ENCODE data around the gene CCDC73. TPM values are rescaled to one million over a fixed set of nuclear protein-coding genes. Genes with fewer than 3 reads are reported as not detected.
A peak's percentile ranks its signal among the peaks of the same experiment; 100 is the strongest.

The CCDC73 gene
- total RNA-seq, 4 donors from 2014 or later: 0.21 to 3.3 (median 0.59) TPM

DNA sequence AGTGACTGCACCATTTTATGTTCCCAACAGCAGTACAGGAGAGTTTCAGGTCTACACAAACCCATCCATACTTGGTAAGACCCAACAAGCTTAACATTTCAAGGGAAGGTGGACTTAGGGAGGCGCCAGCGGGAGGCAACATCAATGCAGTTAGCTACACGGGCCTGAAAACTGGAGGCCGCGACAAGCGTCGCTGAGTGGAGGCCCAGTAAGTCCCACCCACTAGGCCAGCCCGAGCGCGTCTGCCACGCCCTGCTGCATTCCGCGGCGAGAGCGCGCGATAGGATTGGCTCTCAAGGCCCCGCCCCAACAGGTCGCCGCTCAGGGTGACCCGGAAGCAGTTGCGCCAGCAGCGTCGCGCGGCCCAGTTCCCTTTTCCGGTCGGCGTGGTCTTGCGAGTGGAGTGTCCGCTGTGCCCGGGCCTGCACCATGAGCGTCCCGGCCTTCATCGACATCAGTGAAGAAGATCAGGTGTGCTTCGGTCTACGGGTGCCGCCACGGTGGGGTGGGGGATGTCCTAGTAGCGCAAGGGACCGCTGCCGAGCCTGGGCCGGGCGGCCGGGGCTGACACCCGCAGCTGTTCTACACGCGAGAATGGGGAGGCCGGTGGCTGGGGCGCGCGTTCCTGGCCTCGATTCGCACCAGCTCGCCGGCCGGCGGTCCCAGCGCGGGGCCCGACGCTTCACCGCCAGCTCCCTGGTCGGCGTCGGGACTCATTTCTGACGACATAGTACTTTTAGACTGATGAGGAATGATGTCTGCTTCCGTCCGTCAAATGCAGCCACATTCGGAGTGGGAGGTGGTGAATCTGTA lies 210.8 kb downstream of the CCDC73 start, which contains the start of gene EIF3M:
TSS of gene EIF3M (plus strand) at position 373 of the 813 bp plus-strand sequence. CDS start at position 430, 57 bp downstream.
- peak; percentile 92 to 93 for DNase-seq (ENCODE audit: low spot score in 2 of 2)
- H3K27me3 ChIP-seq: no peaks in the 10 kb centered on the region
- peaks cover 0 to 30% (median 23%) of the 10 kb centered on the region in 4 donors for H3K4me1 ChIP-seq
- H3K36me3 ChIP-seq: peaks cover 0 to 4% (median under 1%) of the 10 kb centered on the region in 3 donors
- no peaks in the 10 kb centered on the region for H3K9me3 ChIP-seq
- 1% methylated on average over 28 to 68 of the region's 70 CpGs for WGBS, 2 donors
- peak within 1 kb of the TSS; percentile 27 to 88 (median 86) for H3K27ac ChIP-seq
- H3K4me3 ChIP-seq: peak within 1 kb of the TSS; percentile 60 to 93 (median 80)
- TF ChIP-seq POLR2A (IDR thresholded peaks at IDR 0.05) (peak in 1 of 2 donors; percentile 58), EP300 (IDR thresholded peaks at IDR 0.05) (peak; percentile 76 to 86)
- TF ChIP-seq, protein P1, sequence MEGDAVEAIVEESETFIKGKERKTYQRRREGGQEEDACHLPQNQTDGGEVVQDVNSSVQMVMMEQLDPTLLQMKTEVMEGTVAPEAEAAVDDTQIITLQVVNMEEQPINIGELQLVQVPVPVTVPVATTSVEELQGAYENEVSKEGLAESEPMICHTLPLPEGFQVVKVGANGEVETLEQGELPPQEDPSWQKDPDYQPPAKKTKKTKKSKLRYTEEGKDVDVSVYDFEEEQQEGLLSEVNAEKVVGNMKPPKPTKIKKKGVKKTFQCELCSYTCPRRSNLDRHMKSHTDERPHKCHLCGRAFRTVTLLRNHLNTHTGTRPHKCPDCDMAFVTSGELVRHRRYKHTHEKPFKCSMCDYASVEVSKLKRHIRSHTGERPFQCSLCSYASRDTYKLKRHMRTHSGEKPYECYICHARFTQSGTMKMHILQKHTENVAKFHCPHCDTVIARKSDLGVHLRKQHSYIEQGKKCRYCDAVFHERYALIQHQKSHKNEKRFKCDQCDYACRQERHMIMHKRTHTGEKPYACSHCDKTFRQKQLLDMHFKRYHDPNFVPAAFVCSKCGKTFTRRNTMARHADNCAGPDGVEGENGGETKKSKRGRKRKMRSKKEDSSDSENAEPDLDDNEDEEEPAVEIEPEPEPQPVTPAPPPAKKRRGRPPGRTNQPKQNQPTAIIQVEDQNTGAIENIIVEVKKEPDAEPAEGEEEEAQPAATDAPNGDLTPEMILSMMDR (IDR thresholded peaks at IDR 0.05): peak in 1 of 5 experiments; percentile 23

- Histone ChIP-seq H3K4me3 (no peak overlapping the region), H3K4me1 (peaks cover 0 to 21% (median 20%) of the 10 kb centered on the region in 4 donors), H3K27me3 (peaks cover 0 to 5% of the 10 kb centered on the region in 2 donors), H3K36me3 (no peaks in the 10 kb centered on the region), H3K27ac (no peak overlapping the region), H3K9me3 (no peaks in the 10 kb centered on the region)
- TF ChIP-seq, protein P1 (IDR thresholded peaks at IDR 0.05): no peak
- TF ChIP-seq EP300 (IDR thresholded peaks at IDR 0.05): no peak
- no peak for TF ChIP-seq POLR2A (IDR thresholded peaks at IDR 0.05)
- 88 to 92% methylated on average over 3 of the region's 3 CpGs for WGBS, 2 donors
- no peak for DNase-seq (ENCODE audit: low spot score in 2 of 2)
Observed at GRCh38 chr11:32581556-32581955, 212.9 kb downstream of the CCDC73 start.

DNA sequence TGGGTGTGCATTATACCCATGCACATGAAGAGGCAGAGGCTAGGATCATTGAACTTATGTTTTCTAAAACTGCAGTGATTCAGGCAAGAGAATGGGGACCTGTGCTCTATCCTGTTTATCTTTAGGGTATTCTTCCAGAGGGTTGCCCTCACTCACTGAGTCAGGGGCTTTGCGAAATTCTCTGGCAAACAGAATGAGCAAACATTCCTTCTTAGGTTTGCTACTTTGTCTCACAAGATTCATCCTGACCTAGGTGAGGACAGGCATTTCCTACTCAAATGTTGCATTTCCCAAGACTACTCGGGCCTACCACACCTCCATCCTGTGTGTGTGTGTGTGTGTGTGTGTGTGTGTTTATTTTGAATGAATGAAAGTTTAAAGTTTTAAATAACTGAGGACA lies 213.5 kb downstream of the CCDC73 start:
- Histone ChIP-seq H3K27ac (no peak overlapping the region), H3K36me3 (no peaks in the 10 kb centered on the region), H3K27me3 (peaks cover 0 to 5% of the 10 kb centered on the region in 2 donors), H3K4me3 (no peak overlapping the region), H3K4me1 (peaks cover 0 to 15% (median 14%) of the 10 kb centered on the region in 4 donors), H3K9me3 (no peaks in the 10 kb centered on the region)
- WGBS, 2 donors: 82 to 83% methylated on average over 2 of the region's 2 CpGs
- no peak for DNase-seq (ENCODE audit: low spot score in 2 of 2)
- TF ChIP-seq, protein P1 (IDR thresholded peaks at IDR 0.05): no peak
- no peak for TF ChIP-seq EP300 (IDR thresholded peaks at IDR 0.05)
- TF ChIP-seq POLR2A (IDR thresholded peaks at IDR 0.05): no peak

- peaks cover 0 to 5% of the 10 kb centered on the region in 2 donors for H3K27me3 ChIP-seq
- H3K4me1 ChIP-seq: no peaks in the 10 kb centered on the region
- no peak for DNase-seq (ENCODE audit: low spot score in 2 of 2)
- no peak overlapping the region for H3K27ac ChIP-seq
- TF ChIP-seq EP300 (IDR thresholded peaks at IDR 0.05): no peak
- TF ChIP-seq POLR2A (IDR thresholded peaks at IDR 0.05): no peak
- TF ChIP-seq, protein P1 (IDR thresholded peaks at IDR 0.05): no peak
- no peak overlapping the region for H3K4me3 ChIP-seq
- H3K9me3 ChIP-seq: no peaks in the 10 kb centered on the region
- WGBS, 2 donors: 92 to 93% methylated on average over 1 of the region's 1 CpG
- no peaks in the 10 kb centered on the region for H3K36me3 ChIP-seq
Observed at GRCh38 chr11:32576456-32576855, 218.0 kb downstream of the CCDC73 start.

DNA sequence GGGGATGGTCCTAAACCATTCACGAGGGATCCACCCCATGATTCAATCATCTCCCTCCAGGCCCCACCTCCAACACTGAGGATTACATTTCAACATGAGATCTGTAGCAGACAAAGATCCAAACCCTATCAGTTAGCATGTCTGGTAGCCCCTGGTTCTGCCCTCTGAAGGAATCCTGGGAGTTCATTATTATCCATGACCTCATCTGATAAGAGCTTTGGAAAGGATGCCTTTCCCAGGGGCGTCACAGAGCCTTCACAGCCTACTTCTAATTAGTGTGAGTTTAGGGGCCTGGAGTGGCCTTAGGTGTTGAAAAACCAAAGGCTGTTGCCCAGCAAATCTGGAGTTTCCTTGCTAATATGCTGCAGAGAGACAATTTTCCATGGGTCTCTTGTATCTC lies 219.4 kb downstream of the CCDC73 start:
- TF ChIP-seq, protein P1 (IDR thresholded peaks at IDR 0.05): no peak
- no peak for TF ChIP-seq EP300 (IDR thresholded peaks at IDR 0.05)
- no peak for TF ChIP-seq POLR2A (IDR thresholded peaks at IDR 0.05)
- WGBS, 2 donors: 56 to 59% methylated on average over 2 of the region's 2 CpGs
- Histone ChIP-seq H3K36me3 (no peaks in the 10 kb centered on the region), H3K27me3 (peaks cover 0 to 5% of the 10 kb centered on the region in 2 donors), H3K27ac (no peak overlapping the region), H3K4me1 (no peaks in the 10 kb centered on the region), H3K9me3 (no peaks in the 10 kb centered on the region), H3K4me3 (no peak overlapping the region)
- no peak for DNase-seq (ENCODE audit: low spot score in 2 of 2)

All from tibial nerve (tissue), 4 donors.